NCI-H2196 treated with DMSO at 0.1 percent for 48 hours (cell line): ENCODE data around the gene GRAP2.

ENCODE experiments used
- DNase-seq: peaks from one replicate; lab custom pipeline; 2025; ENCODE audit not compliant: unreplicated experiment; lab: John Stamatoyannopoulos, UW

Gene GRAP2

DNA sequence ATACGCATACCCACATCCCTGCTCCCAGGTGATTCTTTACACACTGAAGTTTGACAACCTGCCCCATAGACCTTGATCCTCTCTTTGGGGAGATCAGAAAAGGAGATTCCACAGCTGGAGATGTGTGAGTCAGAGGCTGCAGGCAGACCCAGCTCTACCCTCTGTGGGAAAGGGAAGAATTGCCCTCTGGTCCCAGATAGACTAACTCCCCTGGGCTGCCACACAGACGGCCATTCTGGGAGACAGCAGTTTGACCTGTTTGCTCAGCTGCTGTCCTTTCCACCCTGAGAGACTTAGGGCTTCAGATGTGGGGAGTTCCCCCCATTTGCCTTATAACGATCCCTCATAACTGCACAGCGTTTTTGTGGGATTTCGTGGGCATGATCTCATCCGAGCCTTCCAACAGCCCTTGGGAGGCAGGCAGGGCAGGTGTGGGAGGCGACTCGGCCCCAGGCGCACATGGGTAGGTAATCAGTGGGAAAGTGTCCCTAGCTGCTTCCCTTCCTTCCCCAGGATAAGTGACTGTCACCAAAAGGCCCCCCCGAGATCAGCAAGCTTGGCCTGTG lies 107.9 kb downstream of the GRAP2 start:
- DNase-seq, result no peak

DNA sequence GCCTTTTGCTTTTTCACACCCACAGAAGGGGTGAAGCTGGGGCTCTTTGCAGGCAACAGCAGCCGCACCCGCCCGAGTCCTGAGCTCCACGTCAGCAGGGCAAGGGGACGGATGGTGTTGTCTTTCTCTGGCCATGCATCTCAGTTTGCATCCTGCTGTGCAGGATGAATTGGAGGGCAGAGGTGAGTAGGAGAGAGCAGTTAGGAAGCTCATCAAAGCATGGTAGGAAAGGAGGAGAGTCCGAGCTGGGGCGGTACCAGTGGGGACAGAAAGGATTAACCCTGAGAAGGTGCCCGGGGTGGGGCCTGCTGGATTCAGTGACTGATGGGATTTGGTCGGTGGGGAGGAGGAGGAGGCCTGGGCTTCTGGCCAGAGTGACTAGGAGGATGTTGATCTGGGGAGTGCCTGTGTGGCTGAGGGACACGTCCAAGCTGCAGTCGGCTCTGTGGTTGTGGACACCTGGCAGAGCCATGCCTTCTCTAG lies 108.4 kb downstream of the GRAP2 start:
- peak; percentile 95 for DNase-seq

DNA sequence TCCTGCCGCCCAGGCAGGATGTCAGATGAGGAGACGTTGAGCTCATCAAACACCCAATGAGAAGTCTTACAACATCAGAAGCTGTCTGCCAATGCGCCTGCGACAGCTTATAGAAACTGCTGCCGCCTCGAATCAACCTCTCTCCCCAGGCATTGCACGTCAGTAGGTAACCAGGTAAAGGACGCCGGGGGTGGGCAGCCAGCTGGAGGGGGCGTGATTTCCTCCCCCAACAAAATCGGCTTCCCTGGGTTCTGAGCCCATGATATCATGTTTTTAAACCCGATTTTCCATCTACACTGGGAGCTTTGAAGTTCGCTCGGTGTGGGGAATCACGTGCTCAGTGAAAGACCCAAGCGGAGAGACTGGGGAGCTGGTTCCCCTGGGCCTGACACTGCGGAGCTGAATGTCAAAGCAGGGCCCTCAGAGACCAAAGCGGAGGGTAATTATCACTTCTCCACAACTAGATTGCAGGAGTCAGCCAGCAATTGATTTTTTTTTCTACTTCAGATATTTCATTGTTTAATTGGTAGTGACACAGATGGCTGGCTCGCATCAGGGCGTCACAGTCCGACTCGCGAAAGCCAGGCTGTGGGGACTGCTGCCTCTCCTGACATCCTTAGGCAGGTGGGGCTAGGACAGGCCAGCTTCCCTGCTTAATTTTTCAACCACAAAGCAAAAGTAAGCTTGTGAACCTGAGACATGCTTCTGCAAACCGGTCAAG lies 109.2 kb downstream of the GRAP2 start:
- DNase-seq, result peak; percentile 72

DNA sequence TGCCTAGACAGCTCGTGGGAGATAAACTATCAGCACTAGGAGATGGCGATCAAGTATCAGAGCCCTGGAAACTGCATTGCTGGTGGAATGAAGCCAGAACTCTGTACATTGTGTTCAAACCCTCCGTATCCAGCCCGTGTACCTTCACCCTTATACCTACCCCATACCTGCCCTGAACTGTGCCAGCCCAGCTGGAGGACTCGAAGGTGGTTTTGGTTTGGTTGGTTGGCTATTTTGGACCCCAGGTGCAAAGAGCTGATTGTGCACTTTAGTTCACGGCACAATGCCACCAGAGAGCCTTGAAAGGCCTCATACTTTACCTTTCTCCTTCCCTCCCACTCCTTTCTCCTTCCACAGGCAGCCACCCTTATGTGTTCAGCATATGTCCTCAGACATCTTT lies 109.9 kb downstream of the GRAP2 start:
- no peak for DNase-seq

DNA sequence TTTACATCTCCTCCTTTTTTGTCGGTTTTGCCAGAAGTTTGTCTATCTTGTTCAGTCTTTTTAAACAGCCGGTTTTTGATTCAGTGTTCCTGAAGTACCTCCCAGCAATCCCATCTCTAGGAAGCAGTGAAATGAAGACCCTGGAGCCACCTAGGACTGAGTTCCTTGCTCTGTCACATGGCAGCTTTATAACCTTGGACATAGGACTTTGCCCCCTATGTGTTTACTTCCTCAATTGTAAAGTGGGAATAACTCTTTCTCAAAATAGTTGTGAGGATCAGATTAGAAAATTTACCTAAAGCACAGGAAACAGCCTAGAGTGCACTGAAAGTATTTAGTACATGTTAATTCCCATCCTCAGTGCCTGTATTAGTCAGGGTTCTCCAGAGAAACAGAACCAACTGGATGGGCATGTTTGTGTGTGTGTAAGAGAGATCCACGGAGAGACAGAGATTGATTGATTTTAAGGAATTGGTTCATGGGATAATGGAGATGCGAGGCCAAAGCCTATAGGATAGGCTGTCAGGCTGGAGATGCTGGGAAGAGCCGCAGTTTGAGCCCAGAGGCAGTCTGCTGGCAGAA lies 113.9 kb downstream of the GRAP2 start:
- DNase-seq, result no peak

DNA sequence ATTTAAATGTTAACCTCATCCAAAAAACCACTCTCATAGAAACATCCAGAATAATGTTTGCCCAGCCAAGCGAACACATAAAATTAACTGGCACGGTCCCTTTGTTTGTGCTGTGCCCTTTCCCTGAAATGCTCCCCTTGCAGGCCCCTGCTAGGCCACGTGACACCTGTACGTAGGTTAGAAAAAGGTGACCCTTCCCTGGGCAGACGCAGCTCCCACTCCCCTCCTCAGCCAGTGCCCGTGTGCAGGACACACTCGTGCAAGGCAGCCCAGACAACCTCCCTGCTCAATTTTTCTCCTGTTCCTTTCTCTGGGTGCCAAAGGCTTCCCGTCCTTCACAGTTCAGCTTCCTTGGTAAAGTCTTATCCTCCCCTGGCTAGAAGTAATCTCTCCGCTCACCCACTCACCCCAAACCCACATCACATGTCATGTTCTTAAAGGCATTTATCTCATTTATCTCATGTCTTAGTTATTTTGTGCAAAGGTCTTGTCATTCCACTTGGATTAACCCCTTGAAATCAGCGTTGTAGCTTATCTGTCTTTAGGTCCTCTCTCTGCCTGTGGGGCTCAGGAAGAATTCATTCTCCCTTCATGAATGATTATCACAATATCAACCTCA lies 114.6 kb downstream of the GRAP2 start:
- no peak for DNase-seq

DNA sequence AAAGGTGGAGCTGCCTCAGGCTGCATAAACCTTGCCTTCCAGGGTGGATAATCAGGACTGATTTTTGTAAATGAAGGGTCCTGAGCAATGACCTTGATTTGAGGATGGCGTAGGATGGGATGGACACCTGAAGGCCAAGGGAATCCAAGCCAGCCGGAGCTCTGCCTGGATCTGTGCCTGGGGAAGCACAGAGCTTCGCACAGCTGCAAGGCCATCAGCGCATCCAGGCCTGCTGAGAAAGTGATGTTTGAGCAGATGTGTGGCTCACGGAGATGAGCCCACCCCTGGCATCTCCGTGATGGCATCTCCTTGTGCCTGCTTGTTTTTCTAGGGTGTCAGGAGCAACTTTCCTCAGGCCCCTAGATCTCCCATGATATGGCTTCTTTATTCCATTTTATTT lies 117.2 kb downstream of the GRAP2 start:
- DNase-seq, result no peak

DNA sequence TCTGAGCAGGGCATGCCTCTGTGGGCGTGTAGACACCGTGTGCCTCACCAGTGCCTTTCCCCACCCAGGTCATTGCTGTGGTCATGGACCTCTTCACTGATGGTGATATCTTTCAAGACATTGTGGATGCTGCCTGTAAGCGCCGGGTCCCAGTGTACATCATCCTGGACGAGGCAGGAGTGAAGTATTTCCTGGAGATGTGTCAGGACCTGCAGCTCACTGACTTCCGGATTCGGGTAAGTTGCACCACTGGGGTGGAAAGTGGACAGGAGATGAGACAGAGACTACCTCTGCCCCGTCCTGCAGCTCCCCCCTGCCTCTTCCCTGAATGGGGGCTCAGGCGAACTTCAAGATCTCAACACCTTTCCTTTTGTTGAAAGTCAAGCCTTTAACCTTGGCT lies 118.2 kb downstream of the GRAP2 start:
- no peak for DNase-seq

DNA sequence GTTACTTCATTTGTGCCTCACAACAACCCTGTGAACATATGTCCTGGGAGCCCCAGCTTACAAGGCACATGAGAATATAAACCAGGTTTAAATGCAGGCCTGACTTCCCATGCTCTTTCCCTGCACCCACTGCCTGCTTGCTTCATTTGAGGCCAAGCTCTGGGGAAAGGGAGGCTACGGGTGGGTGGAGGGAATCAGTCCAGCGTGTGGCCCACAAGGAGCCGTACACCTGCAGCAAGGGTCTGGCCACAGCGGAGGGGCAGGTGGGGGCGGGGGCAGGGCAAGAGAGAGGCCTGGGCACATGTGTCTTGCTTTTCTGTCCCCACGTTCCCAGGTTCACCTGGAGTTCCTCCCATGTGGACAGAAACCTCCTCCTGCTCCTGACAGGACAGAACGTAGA lies 120.1 kb downstream of the GRAP2 start:
- DNase-seq, result no peak

DNA sequence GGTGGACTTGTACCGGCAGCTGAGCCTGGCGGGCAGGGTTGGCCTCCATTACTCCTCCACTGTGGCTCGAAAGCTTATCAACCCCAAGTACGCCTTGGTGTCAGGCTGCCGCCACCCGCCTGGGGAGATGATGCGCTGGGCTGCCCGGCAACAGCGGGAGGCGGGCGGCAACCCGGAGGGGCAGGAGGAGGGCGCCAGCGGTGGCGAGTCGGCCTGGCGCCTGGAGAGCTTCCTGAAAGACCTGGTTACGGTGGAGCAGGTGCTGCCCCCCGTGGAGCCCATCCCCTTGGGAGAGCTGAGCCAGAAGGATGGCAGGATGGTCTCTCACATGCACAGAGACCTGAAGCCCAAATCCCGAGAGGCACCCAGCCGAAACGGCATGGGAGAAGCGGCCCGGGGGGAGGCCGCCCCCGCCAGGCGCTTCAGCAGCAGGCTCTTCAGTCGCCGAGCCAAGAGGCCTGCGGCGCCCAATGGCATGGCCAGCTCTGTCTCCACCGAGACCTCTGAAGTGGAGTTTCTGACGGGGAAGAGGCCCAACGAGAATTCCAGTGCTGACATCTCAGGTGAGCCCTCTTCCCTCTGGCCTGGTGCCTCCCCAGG lies 120.6 kb downstream of the GRAP2 start:
- DNase-seq, result no peak

DNA sequence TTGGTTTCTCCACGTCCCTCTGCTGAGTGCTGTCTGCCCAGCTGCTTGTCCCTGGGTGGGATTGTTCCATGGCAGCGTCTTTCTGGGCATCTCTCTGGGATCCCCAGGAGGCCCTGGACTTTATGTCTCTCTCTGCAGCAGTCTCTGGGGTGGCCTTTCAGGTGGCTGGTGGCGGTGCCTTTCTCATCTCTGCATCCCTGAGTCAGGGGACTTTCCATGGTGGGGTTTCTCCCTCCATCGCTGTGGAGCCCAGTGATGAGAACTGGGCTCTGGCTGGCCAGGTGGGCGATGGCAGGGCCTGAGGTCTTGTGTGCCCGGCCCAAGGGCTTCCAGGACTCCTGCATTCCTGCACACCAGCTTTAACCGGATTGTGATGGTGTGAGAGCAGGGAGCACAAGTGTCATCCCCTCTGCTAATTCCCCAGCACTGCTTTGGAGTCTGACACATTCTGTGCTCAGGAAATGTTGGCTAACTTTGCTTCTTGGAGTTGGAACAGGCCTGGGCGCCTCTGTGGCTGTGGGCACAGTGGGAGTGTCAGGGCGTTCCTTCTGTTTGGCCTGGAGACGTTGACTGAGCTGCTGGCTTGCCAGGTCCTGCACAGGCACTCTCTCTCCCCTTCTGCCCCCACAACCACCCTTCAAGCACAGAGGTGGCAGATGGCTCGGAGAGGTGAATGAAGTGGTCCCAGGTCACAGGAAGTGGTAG lies 121.8 kb downstream of the GRAP2 start:
- no peak for DNase-seq
